ENCODE measurements around the gene BCAS3.

DNA sequence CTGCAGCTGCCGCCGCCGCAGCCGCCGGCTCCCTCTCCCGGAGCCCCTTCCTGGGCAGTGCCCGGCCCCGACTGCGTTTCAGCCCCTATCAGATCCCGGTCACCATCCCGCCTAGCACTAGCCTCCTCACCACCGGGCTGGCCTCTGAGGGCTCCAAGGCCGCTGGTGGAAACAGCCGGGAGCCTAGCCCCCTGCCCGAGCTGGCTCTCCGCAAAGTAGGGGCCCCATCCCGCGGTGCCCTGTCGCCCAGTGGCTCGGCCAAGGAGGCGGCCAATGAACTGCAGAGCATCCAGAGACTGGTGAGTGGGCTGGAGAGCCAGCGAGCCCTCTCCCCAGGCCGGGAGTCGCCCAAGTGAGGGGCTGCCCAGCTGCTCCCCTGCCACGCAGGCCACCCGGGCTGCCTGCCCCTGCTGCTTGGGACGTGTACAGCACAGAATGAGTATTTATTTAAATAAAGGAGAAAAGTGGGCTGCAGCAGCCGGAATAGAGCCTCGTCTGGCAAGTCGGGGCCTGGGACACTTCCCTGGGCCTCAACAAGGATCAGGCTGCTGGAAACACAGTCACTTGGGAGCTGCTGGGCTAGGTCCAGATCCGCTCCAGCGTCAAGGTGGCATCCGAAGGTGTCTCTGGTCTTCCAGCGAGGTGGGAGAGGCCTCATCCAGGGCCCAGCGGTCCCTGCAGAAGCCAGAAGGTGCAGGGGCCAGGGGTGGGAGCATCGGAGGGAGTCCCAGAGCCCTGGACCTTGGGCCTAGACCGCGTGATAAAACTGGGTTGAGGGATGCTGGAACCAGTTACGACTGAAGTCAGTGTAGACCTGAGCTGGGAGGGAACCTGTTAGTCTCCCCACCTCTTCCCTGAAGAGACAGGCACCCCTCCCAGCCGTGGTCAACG is 730.7 kb downstream of the BCAS3 start:
- TF ChIP-seq CTCF (IDR thresholded peaks at IDR 0.05) = no peak
- TF ChIP-seq POLR2A (IDR thresholded peaks at IDR 0.05) = no peak
